Body of pancreas (tissue), 4 donors: ENCODE measurements around the gene MAP3K21.

Experiments
- CTCF ChIP-seq, 7 experiments: fragments of 450-650 bp in 4 of 7; fragments of 200-600 bp in 3 of 7; sonication (generic) in 3 of 7; IDR thresholded peaks; one replicate each; pipeline ENCODE4 v1.5.1; 2016 to 2019; ENCODE audit warnings: antibody characterized with exemption in 7 of 7
- POLR2A ChIP-seq, 3 donors: fragments of 450-650 bp; IDR thresholded peaks; one replicate each; pipeline ENCODE4 v1.6.1; 2016; ENCODE audit warnings: antibody characterized with exemption in 3 of 3, mild to moderate bottlenecking in 2 of 3

GRCh38 chr1:233389893-233390292 lies 62.4 kb downstream of the MAP3K21 start:
- TF ChIP-seq CTCF (IDR thresholded peaks at IDR 0.05) (no peak), POLR2A (IDR thresholded peaks at IDR 0.05) (no peak)
